Panc1 (cell line): ENCODE data around the gene EXOSC3.

Experiments used
- CTCF ChIP-seq: fragments of 450-650 bp; IDR thresholded peaks from 2 replicates; pipeline ENCODE4 v1.5.1; 2017; ENCODE audit warnings: mild to moderate bottlenecking
- POLR2AphosphoS5 ChIP-seq: IDR thresholded peaks from 2 replicates; pipeline ENCODE4 v1.6.1; 2012; ENCODE audit warnings: mild to moderate bottlenecking, low read depth, low read length, moderate library complexity
- REST ChIP-seq, 2 experiments: IDR thresholded peaks; 2 replicates each; pipeline ENCODE4 v1.6.1; 2011 to 2012; ENCODE audit warnings: low read depth in 2 of 2, control low read depth in 1 of 2, low read length in 1 of 2, mild to moderate bottlenecking in 1 of 2, moderate library complexity in 1 of 2; ENCODE audit not compliant: insufficient read depth in 1 of 2
- TCF7L2 ChIP-seq: IDR thresholded peaks from 2 replicates; pipeline ENCODE4 v1.6.1; 2011; ENCODE audit warnings: mild to moderate bottlenecking, low read depth, low read length, inconsistent platforms

GRCh38 chr9:37753489-37754190, 31.2 kb downstream of the EXOSC3 start, which contains the start of gene TRMT10B:
- TF ChIP-seq POLR2AphosphoS5, result peak; percentile 82
- no peak for TF ChIP-seq CTCF
- TF ChIP-seq REST (IDR thresholded peaks at IDR 0.05; ENCODE audit: insufficient read depth in 1 of 2, low read depth in 2 of 2, low read length in 1 of 2), result no peak
- TF ChIP-seq TCF7L2, result no peak
